ENCODE data around the gene MUC7. TPM values are rescaled to one million over a fixed set of nuclear protein-coding genes. Genes with fewer than 3 reads are reported as not detected.

The MUC7 gene
- total RNA-seq, 1 donor from 2014 or later = not detected

- TF ChIP-seq CTCF (IDR thresholded peaks at IDR 0.05; ENCODE audit: unreplicated experiment) = no peak
- no peaks in the 10 kb centered on the region for H3K9me3 Mint-ChIP-seq (ENCODE audit: unreplicated experiment)
- no peak overlapping the region for H3K27ac Mint-ChIP-seq (ENCODE audit: unreplicated experiment)
- no peak for DNase-seq (ENCODE audit: low spot score)
- no peaks in the 10 kb centered on the region for H3K27me3 Mint-ChIP-seq (ENCODE audit: unreplicated experiment)
- no peaks in the 10 kb centered on the region for H3K36me3 Mint-ChIP-seq (ENCODE audit: low read depth, unreplicated experiment)
- H3K4me1 Mint-ChIP-seq (ENCODE audit: unreplicated experiment) = no peaks in the 10 kb centered on the region
- H3K4me3 Mint-ChIP-seq (ENCODE audit: unreplicated experiment) = no peak overlapping the region
These were observed 50.6 kb downstream of the MUC7 start for GRCh38 chr4:70522626-70523025.

- Mint-ChIP-seq H3K27ac (ENCODE audit: unreplicated experiment) (no peak overlapping the region), H3K36me3 (ENCODE audit: low read depth, unreplicated experiment) (no peaks in the 10 kb centered on the region), H3K27me3 (ENCODE audit: unreplicated experiment) (no peaks in the 10 kb centered on the region), H3K4me3 (ENCODE audit: unreplicated experiment) (no peak overlapping the region), H3K4me1 (ENCODE audit: unreplicated experiment) (no peaks in the 10 kb centered on the region), H3K9me3 (ENCODE audit: unreplicated experiment) (no peaks in the 10 kb centered on the region)
- DNase-seq (ENCODE audit: low spot score) = no peak
- TF ChIP-seq CTCF (IDR thresholded peaks at IDR 0.05; ENCODE audit: unreplicated experiment) = no peak
These were observed 59.0 kb downstream of the MUC7 start for GRCh38 chr4:70530997-70531396.

- Mint-ChIP-seq H3K36me3 (ENCODE audit: low read depth, unreplicated experiment) (no peaks in the 10 kb centered on the region), H3K4me3 (ENCODE audit: unreplicated experiment) (no peak overlapping the region), H3K27me3 (ENCODE audit: unreplicated experiment) (no peaks in the 10 kb centered on the region), H3K4me1 (ENCODE audit: unreplicated experiment) (no peaks in the 10 kb centered on the region), H3K9me3 (ENCODE audit: unreplicated experiment) (no peaks in the 10 kb centered on the region), H3K27ac (ENCODE audit: unreplicated experiment) (no peak overlapping the region)
- TF ChIP-seq CTCF (IDR thresholded peaks at IDR 0.05; ENCODE audit: unreplicated experiment) = peak; percentile 51
- no peak for DNase-seq (ENCODE audit: low spot score)
These were observed 60.0 kb downstream of the MUC7 start for GRCh38 chr4:70531981-70532380.

Other genes starting within 250 kb of the MUC7 start
- not detected for gene FDCSP, start 246.1 kb upstream of the MUC7 start, total RNA-seq (ENCODE audit: unreplicated experiment)
- gene CSN3, start 229.6 kb upstream of the MUC7 start, total RNA-seq (ENCODE audit: unreplicated experiment) = not detected
- gene CABS1, start 137.2 kb upstream of the MUC7 start, total RNA-seq (ENCODE audit: unreplicated experiment) = not detected
- not detected for gene SMR3A, start 111.4 kb upstream of the MUC7 start, total RNA-seq (ENCODE audit: unreplicated experiment)
- gene SMR3B, start 89.1 kb upstream of the MUC7 start, total RNA-seq (ENCODE audit: unreplicated experiment) = 1.1 TPM
- gene OPRPN, start 74.3 kb upstream of the MUC7 start, total RNA-seq (ENCODE audit: unreplicated experiment) = not detected
- gene AMTN, start 46.4 kb downstream of the MUC7 start, total RNA-seq (ENCODE audit: unreplicated experiment) = not detected
- not detected for gene AMBN, start 120.1 kb downstream of the MUC7 start, total RNA-seq (ENCODE audit: unreplicated experiment)
- gene ENAM, start 156.5 kb downstream of the MUC7 start, total RNA-seq (ENCODE audit: unreplicated experiment) = 0.18 TPM
- gene JCHAIN, start 194.3 kb downstream of the MUC7 start, total RNA-seq (ENCODE audit: unreplicated experiment) = not detected
- 28.6 TPM for gene UTP3, start 216.3 kb downstream of the MUC7 start, total RNA-seq (ENCODE audit: unreplicated experiment)
- 72.6 TPM for gene RUFY3, start 249.8 kb downstream of the MUC7 start, total RNA-seq (ENCODE audit: unreplicated experiment)